ENCODE results near the gene HBZ.

Gene HBZ

GRCh38 chr16:164827-165538, 12.5 kb downstream of the HBZ start:
- H3K36me3 ChIP-seq (replicated peaks; ENCODE audit: insufficient read depth, low read length): no peaks in the 10 kb centered on the region
- no peak overlapping the region for H2AFZ ChIP-seq (ENCODE audit: low read length)
- no peaks in the 10 kb centered on the region for H4K20me1 ChIP-seq (ENCODE audit: insufficient read depth, low read length)
- H3K27ac ChIP-seq (ENCODE audit: low read length): no peak overlapping the region
- TF ChIP-seq, protein P1, sequence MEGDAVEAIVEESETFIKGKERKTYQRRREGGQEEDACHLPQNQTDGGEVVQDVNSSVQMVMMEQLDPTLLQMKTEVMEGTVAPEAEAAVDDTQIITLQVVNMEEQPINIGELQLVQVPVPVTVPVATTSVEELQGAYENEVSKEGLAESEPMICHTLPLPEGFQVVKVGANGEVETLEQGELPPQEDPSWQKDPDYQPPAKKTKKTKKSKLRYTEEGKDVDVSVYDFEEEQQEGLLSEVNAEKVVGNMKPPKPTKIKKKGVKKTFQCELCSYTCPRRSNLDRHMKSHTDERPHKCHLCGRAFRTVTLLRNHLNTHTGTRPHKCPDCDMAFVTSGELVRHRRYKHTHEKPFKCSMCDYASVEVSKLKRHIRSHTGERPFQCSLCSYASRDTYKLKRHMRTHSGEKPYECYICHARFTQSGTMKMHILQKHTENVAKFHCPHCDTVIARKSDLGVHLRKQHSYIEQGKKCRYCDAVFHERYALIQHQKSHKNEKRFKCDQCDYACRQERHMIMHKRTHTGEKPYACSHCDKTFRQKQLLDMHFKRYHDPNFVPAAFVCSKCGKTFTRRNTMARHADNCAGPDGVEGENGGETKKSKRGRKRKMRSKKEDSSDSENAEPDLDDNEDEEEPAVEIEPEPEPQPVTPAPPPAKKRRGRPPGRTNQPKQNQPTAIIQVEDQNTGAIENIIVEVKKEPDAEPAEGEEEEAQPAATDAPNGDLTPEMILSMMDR (IDR thresholded peaks at IDR 0.05; ENCODE audit: low read length): no peak
- TF ChIP-seq EZH2 (optimal IDR thresholded peaks at IDR 0.05; ENCODE audit: low read depth, low read length): no peak
- TF ChIP-seq EZH2phosphoT487 (IDR thresholded peaks at IDR 0.05; ENCODE audit: low read length): no peak
- H3K4me2 ChIP-seq (ENCODE audit: low read depth, low read length): no peak overlapping the region
- H3K9me3 ChIP-seq (replicated peaks; ENCODE audit: insufficient read depth, low read length): no peaks in the 10 kb centered on the region
- no peak overlapping the region for H3K9ac ChIP-seq (ENCODE audit: low read length)
- H3K27me3 ChIP-seq (replicated peaks; ENCODE audit: insufficient read depth, low read length): peaks cover 53% of the 10 kb centered on the region
- no peaks in the 10 kb centered on the region for H3F3A ChIP-seq (ENCODE audit: insufficient read depth, low read length)
- no peaks in the 10 kb centered on the region for H3K79me2 ChIP-seq (ENCODE audit: low read length)
- H3K4me3 ChIP-seq (ENCODE audit: low read length): no peak overlapping the region
- H3K4me1 ChIP-seq (ENCODE audit: low read length): no peaks in the 10 kb centered on the region
- H3K9me2 ChIP-seq (replicated peaks; ENCODE audit: insufficient read depth, low read length): no peaks in the 10 kb centered on the region
- no peak for DNase-seq

- H3K4me3 ChIP-seq (ENCODE audit: low read length): no peak within 1 kb of the TSS
- no peak within 1 kb of the TSS for H3K4me2 ChIP-seq (ENCODE audit: low read depth, low read length)
- H2AFZ ChIP-seq (ENCODE audit: low read length): no peak within 1 kb of the TSS
Observed at GRCh38 chr16:165539-166374, 13.3 kb downstream of the HBZ start, which contains the start of gene HBM. HBM (plus strand) TSS chr16:165978; CDS start chr16:165998, 20 bp downstream.

GRCh38 chr16:166375-167121, 14.1 kb downstream of the HBZ start:
- no peak overlapping the region for H3K4me3 ChIP-seq (ENCODE audit: low read length)
- H4K20me1 ChIP-seq (ENCODE audit: insufficient read depth, low read length): no peaks in the 10 kb centered on the region
- H3K79me2 ChIP-seq (ENCODE audit: low read length): no peaks in the 10 kb centered on the region
- H3K9me2 ChIP-seq (replicated peaks; ENCODE audit: insufficient read depth, low read length): no peaks in the 10 kb centered on the region
- H3K4me1 ChIP-seq (ENCODE audit: low read length): no peaks in the 10 kb centered on the region
- no peak overlapping the region for H2AFZ ChIP-seq (ENCODE audit: low read length)
- H3K9ac ChIP-seq (ENCODE audit: low read length): no peak overlapping the region
- peaks cover 50% of the 10 kb centered on the region for H3K27me3 ChIP-seq (replicated peaks; ENCODE audit: insufficient read depth, low read length)
- no peak overlapping the region for H3K4me2 ChIP-seq (ENCODE audit: low read depth, low read length)
- H3K36me3 ChIP-seq (replicated peaks; ENCODE audit: insufficient read depth, low read length): no peaks in the 10 kb centered on the region
- H3F3A ChIP-seq (ENCODE audit: insufficient read depth, low read length): no peaks in the 10 kb centered on the region
- TF ChIP-seq EZH2phosphoT487 (IDR thresholded peaks at IDR 0.05; ENCODE audit: low read length) (no peak), EZH2 (optimal IDR thresholded peaks at IDR 0.05; ENCODE audit: low read depth, low read length) (no peak)
- TF ChIP-seq, protein P1 (IDR thresholded peaks at IDR 0.05; ENCODE audit: low read length): no peak
- no peak for DNase-seq
- no peak overlapping the region for H3K27ac ChIP-seq (ENCODE audit: low read length)
- no peaks in the 10 kb centered on the region for H3K9me3 ChIP-seq (replicated peaks; ENCODE audit: insufficient read depth, low read length)

More at GRCh38 chr16:165539-166374, 13.3 kb downstream of the HBZ start, which contains the start of gene HBM:
- Histone ChIP-seq H3K4me1 (ENCODE audit: low read length) (no peaks in the 10 kb centered on the region), H3K79me2 (ENCODE audit: low read length) (no peaks in the 10 kb centered on the region), H4K20me1 (ENCODE audit: insufficient read depth, low read length) (no peaks in the 10 kb centered on the region), H3F3A (ENCODE audit: insufficient read depth, low read length) (no peaks in the 10 kb centered on the region), H3K9me2 (replicated peaks; ENCODE audit: insufficient read depth, low read length) (no peaks in the 10 kb centered on the region), H3K27ac (ENCODE audit: low read length) (no peak within 1 kb of the TSS), H3K9me3 (replicated peaks; ENCODE audit: insufficient read depth, low read length) (no peaks in the 10 kb centered on the region), H3K9ac (ENCODE audit: low read length) (no peak within 1 kb of the TSS), H3K36me3 (replicated peaks; ENCODE audit: insufficient read depth, low read length) (no peaks in the 10 kb centered on the region), H3K27me3 (replicated peaks; ENCODE audit: insufficient read depth, low read length) (peaks cover 52% of the 10 kb centered on the region)
- DNase-seq: no peak
- TF ChIP-seq EZH2 (optimal IDR thresholded peaks at IDR 0.05; ENCODE audit: low read depth, low read length): no peak
- TF ChIP-seq, protein P1 (IDR thresholded peaks at IDR 0.05; ENCODE audit: low read length): no peak
